GM20000 (cell line): ENCODE results near the gene SLX4IP.

Experiments
- DNase-seq: peaks from one replicate; pipeline ENCODE4 v3.0.0; 2012; ENCODE audit warnings: low spot score
- TF ChIP-seq, protein P1 (sequence below): IDR thresholded peaks from 2 replicates; pipeline ENCODE4 v1.5.1; 2012; ENCODE audit warnings: mild to moderate bottlenecking, control low read depth; ENCODE audit errors: extremely low read depth, missing control alignments

The SLX4IP gene

DNA sequence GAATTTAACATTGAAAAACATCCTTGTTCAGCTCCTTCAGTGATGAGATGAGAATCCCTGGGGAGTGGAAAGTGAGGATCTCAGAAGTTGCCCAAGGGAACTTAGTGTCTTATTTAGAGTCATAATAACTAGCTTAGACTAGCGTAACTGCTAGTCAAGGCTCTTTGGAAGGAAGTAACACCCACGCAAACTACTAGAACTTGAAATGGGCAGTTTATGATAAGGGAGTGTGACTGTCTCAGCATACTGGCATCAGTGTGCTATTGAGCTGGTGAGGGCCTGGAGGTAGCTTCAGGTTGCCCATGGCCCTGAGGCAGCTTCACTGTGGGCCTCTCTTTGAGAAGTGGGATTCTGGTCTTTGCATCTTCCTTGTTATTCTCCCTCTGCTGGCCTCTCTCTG, 40.1 kb downstream of the SLX4IP start:
- no peak for DNase-seq
- TF ChIP-seq, protein P1, sequence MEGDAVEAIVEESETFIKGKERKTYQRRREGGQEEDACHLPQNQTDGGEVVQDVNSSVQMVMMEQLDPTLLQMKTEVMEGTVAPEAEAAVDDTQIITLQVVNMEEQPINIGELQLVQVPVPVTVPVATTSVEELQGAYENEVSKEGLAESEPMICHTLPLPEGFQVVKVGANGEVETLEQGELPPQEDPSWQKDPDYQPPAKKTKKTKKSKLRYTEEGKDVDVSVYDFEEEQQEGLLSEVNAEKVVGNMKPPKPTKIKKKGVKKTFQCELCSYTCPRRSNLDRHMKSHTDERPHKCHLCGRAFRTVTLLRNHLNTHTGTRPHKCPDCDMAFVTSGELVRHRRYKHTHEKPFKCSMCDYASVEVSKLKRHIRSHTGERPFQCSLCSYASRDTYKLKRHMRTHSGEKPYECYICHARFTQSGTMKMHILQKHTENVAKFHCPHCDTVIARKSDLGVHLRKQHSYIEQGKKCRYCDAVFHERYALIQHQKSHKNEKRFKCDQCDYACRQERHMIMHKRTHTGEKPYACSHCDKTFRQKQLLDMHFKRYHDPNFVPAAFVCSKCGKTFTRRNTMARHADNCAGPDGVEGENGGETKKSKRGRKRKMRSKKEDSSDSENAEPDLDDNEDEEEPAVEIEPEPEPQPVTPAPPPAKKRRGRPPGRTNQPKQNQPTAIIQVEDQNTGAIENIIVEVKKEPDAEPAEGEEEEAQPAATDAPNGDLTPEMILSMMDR: no peak

DNA sequence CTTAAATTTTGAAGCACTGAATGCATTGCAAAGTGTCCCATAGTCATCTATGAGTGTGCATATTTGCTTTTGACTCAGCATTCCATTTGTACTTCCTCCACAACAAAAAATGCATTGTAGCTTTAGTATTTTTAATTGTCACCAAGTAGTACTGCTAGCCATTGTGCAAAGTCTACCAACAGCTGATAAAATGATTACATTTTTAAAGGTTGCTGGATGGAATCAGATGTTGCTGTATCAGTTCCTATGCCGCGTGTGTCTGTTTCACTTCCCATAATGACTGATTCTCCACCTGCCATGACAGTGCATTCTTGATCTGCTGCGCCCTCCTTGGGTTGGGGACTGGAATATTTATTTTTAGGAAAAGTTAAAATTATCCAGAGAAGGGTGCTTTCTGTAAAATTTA, 41.2 kb downstream of the SLX4IP start:
- peak; percentile 39 for DNase-seq
- TF ChIP-seq, protein P1: peak; percentile 30

DNA sequence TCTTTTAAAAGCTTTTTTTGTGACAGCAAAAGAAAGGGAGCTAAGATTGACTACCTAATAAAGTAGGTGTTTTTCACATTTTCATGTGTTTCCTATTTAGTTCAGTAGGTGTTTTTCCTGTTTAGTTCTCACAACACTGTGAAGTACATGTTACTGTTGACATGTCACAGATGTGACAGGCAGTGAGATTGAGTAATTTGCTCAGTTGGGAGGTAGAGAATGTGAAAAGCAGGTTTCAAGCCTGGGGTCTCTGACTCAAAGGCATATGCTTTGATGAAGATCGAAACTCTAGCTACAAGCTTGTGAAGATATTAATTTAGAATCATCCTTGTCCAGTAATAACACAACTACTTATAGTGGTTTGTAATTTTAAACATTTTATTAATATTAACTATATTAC, 43.1 kb downstream of the SLX4IP start:
- TF ChIP-seq, protein P1: no peak
- peak; percentile 26 for DNase-seq

DNA sequence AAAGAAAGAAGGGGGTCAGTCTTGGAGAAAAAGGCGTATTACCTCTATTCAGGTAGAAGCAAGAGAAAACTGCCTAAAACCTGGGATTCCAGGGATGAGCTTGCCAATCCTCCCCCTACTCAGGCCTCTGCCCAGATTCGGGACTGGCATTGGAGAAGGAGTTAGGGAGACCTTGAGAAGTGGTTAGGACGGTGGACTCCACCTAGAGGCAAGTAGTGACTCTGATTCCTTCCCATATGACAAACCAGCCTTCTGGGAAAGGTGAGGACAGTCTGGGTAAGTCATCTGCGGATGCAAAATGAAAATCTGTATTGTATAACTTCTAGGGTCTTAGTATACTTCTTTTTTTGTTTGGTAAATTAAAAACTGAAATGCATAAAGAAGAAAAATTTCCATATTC, 43.8 kb downstream of the SLX4IP start:
- TF ChIP-seq, protein P1: no peak
- no peak for DNase-seq

DNA sequence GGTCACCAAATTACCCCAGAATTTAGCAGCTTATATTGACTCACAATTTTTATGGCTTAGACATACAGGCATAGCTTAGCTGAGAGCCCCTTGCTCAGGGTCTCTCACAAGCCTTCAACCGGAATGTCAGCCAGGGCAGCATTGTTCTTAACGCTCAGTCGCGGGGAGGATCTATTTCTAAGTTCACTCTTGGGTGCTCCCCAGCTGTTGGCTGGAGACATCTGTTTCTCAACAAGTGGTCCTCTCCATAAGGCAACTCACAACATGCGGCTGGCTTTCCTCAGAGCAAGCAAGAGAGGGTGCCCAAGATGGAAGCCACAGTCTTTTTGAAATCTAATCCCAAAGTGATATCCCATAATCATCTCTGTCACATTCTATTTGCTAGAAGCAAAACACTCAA, 46.6 kb downstream of the SLX4IP start:
- TF ChIP-seq, protein P1: no peak
- DNase-seq: no peak

DNA sequence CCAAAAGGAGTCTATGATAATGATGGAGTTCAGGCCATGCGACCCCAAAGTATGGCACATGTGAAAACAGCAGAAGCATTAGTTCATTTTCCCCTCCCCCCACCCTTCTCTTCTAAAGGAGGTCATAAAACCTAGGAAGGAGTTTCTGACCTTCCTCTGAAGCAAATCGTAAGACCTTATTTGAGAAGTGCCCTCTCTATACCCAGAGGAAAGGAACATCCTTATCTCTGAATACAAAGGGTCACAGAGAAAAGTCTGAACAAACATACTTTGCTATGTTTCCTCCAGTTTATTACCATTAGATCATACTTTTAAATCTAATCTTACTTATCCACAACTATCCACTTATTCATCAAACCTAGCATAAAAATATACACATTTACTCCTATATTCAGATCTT, 48.6 kb downstream of the SLX4IP start:
- no peak for DNase-seq
- TF ChIP-seq, protein P1: no peak

DNA sequence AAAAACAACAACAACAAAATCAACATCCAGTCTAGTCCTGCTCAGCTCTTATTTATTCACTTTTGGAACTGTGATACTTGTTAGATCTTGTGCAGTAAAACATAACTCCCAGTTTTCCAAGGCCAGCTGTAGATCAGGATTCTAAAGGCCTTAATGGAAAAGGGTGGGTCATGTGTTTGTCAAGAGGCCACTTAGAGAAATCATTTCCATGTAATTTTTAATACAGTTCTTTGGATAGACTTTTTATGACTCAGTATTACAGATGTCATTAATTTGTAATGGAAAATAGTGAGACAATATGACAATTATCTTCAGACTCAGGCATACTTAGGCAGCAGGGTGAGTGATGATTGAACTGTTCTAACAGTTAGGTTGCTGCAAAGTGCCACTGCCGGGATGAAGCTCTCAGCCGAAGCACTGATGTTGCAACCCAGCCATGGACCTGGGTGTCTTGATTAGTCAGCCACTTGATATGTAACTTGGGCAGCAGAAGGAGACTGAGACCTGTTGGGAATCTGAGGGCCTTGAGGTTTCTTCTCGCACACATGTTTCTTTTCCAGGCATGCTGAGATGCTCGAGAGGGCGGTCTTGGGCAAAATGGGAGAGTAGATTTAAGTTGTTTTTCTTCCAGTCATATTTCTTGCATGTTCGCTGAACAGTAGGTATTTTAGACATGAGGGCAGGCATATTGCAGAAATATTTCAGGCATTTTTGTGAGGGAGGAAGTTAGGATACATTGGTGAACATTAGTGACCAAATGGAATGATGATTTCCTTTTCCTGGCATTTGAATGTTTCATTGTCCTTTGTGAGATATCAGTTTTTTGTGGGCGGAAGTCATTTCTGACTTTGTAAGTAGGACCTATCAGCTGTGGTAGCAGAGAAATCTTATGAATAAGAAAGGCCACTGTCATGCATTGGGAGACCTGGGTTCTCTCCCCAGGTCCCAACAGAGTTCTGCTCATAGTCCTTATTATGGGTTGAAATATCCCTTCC, 52.3 kb downstream of the SLX4IP start:
- TF ChIP-seq, protein P1: no peak

More for the DNA sequence above, 52.3 kb downstream of the SLX4IP start:
- no peak for DNase-seq
